Measurements from ENCODE around the gene CADPS2.

GRCh38 chr7:122415510-122415909 lies 470.8 kb downstream of the CADPS2 start:
- TF ChIP-seq CTCF (conservative IDR thresholded peaks at IDR 0.05; ENCODE audit: low read length), result no peak
- TF ChIP-seq EZH2phosphoT487 (IDR thresholded peaks at IDR 0.05; ENCODE audit: borderline replicate concordance), result no peak

All from Loucy (cell line).